Skeletal muscle cell (primary cell): ENCODE results near the gene TTC24.
A peak's percentile ranks its signal among the peaks of the same experiment; 100 is the strongest.
"Not testable (repeated sequence)": the region's sequence is repeated elsewhere in the genome, so short reads cannot be mapped to it uniquely, and the experiment has no call there.

Experiments used
- DNase-seq: peaks from one replicate; pipeline ENCODE4 v3.0.0-alpha.2; 2010; ENCODE audit warnings: low read depth
- H3K4me3 ChIP-seq: 2 replicates; pipeline ENCODE4 v1.5.1; 2011; ENCODE audit warnings: low read depth, mild to moderate bottlenecking, control low read depth, low read length, moderate library complexity

Gene TTC24

GRCh38 chr1:156583821-156584622 is 4.5 kb downstream of the TTC24 start:
- no peak overlapping the region for H3K4me3 ChIP-seq
- peak; percentile 45 for DNase-seq

- no peak for DNase-seq
- H3K4me3 ChIP-seq: no peak overlapping the region
Measured at GRCh38 chr1:156584813-156585212, 5.3 kb downstream of the TTC24 start.

GRCh38 chr1:156586323-156586722 is 6.8 kb downstream of the TTC24 start:
- no peak overlapping the region for H3K4me3 ChIP-seq
- DNase-seq: no peak

GRCh38 chr1:156586892-156587477 is 7.5 kb downstream of the TTC24 start:
- no peak for DNase-seq
- no peak overlapping the region for H3K4me3 ChIP-seq

- not testable (repeated sequence) for DNase-seq, H3K4me3 ChIP-seq
Measured at GRCh38 chr1:156587927-156588326, 8.4 kb downstream of the TTC24 start.

GRCh38 chr1:156589546-156589945 is 10.0 kb downstream of the TTC24 start:
- no peak overlapping the region for H3K4me3 ChIP-seq
- no peak for DNase-seq

GRCh38 chr1:156590326-156591180 is 11.0 kb downstream of the TTC24 start:
- H3K4me3 ChIP-seq: peak overlapping the region; percentile 69
- no peak for DNase-seq

GRCh38 chr1:156591181-156591431 is 11.6 kb downstream of the TTC24 start:
- DNase-seq: no peak
- H3K4me3 ChIP-seq: peak overlapping the region; percentile 69

- DNase-seq: no peak
- H3K4me3 ChIP-seq: peak within 1 kb of the TSS; percentile 69
Measured at GRCh38 chr1:156591432-156592157, 12.1 kb downstream of the TTC24 start, which contains the start of gene NAXE. Gene NAXE, plus strand, starts transcription at chr1:156591776. Its CDS starts 29 bp downstream, at chr1:156591805.

GRCh38 chr1:156592158-156592909 is 12.8 kb downstream of the TTC24 start:
- H3K4me3 ChIP-seq: peak overlapping the region; percentile 69
- DNase-seq: no peak

GRCh38 chr1:156592910-156593660 is 13.6 kb downstream of the TTC24 start:
- DNase-seq: no peak
- H3K4me3 ChIP-seq: no peak overlapping the region

- H3K4me3 ChIP-seq: no peak overlapping the region
- DNase-seq: no peak
Measured at GRCh38 chr1:156593661-156593989, 14.1 kb downstream of the TTC24 start.

GRCh38 chr1:156594190-156594589 is 14.7 kb downstream of the TTC24 start:
- DNase-seq: no peak
- no peak overlapping the region for H3K4me3 ChIP-seq

- no peak for DNase-seq
Measured at GRCh38 chr1:156595016-156595415, 15.5 kb downstream of the TTC24 start.

GRCh38 chr1:156596426-156596825 is 16.9 kb downstream of the TTC24 start:
- DNase-seq: no peak
- H3K4me3 ChIP-seq: no peak overlapping the region

More at GRCh38 chr1:156595016-156595415, 15.5 kb downstream of the TTC24 start:
- no peak overlapping the region for H3K4me3 ChIP-seq

- no peak for DNase-seq
- H3K4me3 ChIP-seq: no peak overlapping the region
Measured at GRCh38 chr1:156598125-156598524, 18.6 kb downstream of the TTC24 start.

GRCh38 chr1:156598731-156599432 is 19.4 kb downstream of the TTC24 start:
- no peak overlapping the region for H3K4me3 ChIP-seq
- no peak for DNase-seq

GRCh38 chr1:156599811-156600210 is 20.3 kb downstream of the TTC24 start:
- DNase-seq: no peak
- no peak overlapping the region for H3K4me3 ChIP-seq
